ENCODE measurements around the gene SLC16A6. TPM values are rescaled to one million over a fixed set of nuclear protein-coding genes. Genes with fewer than 3 reads are reported as not detected.

The SLC16A6 gene
- total RNA-seq, 1 experiment from 2014 or later, result 0.22 TPM

Other genes with a start within 250 kb of the SLC16A6 start
- gene AMZ2, start 43.1 kb downstream of the SLC16A6 start, total RNA-seq (2021), result 54.6 to 79.0 TPM (median 73.6 TPM) in 3 replicates
- 6.9 to 7.9 TPM (median 7.5 TPM) in 3 replicates for gene ARSG, start 368 bp upstream of the SLC16A6 start, total RNA-seq (2021)
- 16.2 to 29.3 TPM (median 17.5 TPM) in 3 replicates for gene WIPI1, start 166.4 kb upstream of the SLC16A6 start, total RNA-seq (2021)
- 149 to 158 TPM (median 155 TPM) in 3 replicates for gene PRKAR1A, start 221.3 kb upstream of the SLC16A6 start, total RNA-seq (2021)